GM19463 (cell line): ENCODE measurements around the gene TMEM221.

Source experiments
- ATAC-seq: cut with Tn5 transposase; IDR thresholded peaks from one replicate; pipeline ENCODE4 v1.9.1; 2021; ENCODE audit warnings: mild to moderate bottlenecking, moderate library complexity; ENCODE audit not compliant: unreplicated experiment

Gene TMEM221

GRCh38 chr19:17448131-17448967 is at the start of gene TMEM221:
Gene TMEM221, minus strand, starts transcription at chr19:17448668. Its CDS starts 206 bp downstream, at chr19:17448462.
- no peak for ATAC-seq

GRCh38 chr19:17497149-17497798 is 48.8 kb upstream of the TMEM221 start:
- ATAC-seq: no peak

GRCh38 chr19:17496337-17496997 is 48.0 kb upstream of the TMEM221 start:
- ATAC-seq: no peak

GRCh38 chr19:17495639-17496296 is 47.3 kb upstream of the TMEM221 start:
- ATAC-seq: no peak

GRCh38 chr19:17491287-17491686 is 42.8 kb upstream of the TMEM221 start:
- ATAC-seq: no peak

GRCh38 chr19:17490411-17490810 is 41.9 kb upstream of the TMEM221 start:
- no peak for ATAC-seq

- ATAC-seq: no peak
Measured at GRCh38 chr19:17489392-17490030, 41.0 kb upstream of the TMEM221 start.

GRCh38 chr19:17488593-17489391 is 40.3 kb upstream of the TMEM221 start:
- ATAC-seq: no peak

- ATAC-seq: no peak
Measured at GRCh38 chr19:17487284-17488121, 39.0 kb upstream of the TMEM221 start.

GRCh38 chr19:17486545-17487240 is 38.2 kb upstream of the TMEM221 start:
- ATAC-seq: no peak

GRCh38 chr19:17484520-17485185 is 36.2 kb upstream of the TMEM221 start:
- ATAC-seq: no peak

GRCh38 chr19:17483605-17484002 is 35.1 kb upstream of the TMEM221 start:
- ATAC-seq: no peak

- ATAC-seq: no peak
Measured at GRCh38 chr19:17482877-17483604, 34.6 kb upstream of the TMEM221 start.

- no peak for ATAC-seq
Measured at GRCh38 chr19:17481986-17482385, 33.5 kb upstream of the TMEM221 start.

GRCh38 chr19:17479325-17479791 is 30.9 kb upstream of the TMEM221 start:
- ATAC-seq: no peak

GRCh38 chr19:17475541-17476115 is 27.2 kb upstream of the TMEM221 start:
- no peak for ATAC-seq
